ENCODE measurements around the gene TGM3.

GRCh38 chr20:2259731-2260130 is 36.1 kb upstream of the TGM3 start:
- no peak for TF ChIP-seq RELA (CRISPR knock-in tag; IDR thresholded peaks at IDR 0.05; ENCODE audit: borderline replicate concordance)
- no peak for TF ChIP-seq MYBL2 (CRISPR knock-in tag; IDR thresholded peaks at IDR 0.05)
